Measurements from ENCODE around the gene ELP1. TPM values are rescaled to one million over a fixed set of nuclear protein-coding genes. Genes with fewer than 3 reads are reported as not detected.

ELP1 gene
- total RNA-seq, 1 donor from 2014 or later: 48.9 TPM

DNA sequence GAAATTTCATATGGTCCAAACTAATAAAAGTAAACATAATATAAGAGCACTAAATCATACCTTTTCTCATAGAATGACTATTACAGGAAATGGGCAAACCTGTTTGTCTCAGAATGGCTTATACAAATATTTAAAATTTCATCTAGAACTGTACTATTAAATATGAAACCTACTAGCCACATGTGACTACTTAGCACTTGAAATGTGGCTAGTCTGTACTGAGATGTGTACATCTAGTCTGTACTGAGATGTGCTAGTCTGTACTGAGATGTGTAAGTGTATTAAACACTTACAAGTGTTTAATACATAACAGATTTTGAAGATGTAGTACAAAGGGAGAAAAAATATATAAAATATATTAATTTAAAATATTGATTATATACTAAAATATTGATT is 22.7 kb upstream of the ELP1 start:
- H3K4me3 Mint-ChIP-seq: no peak overlapping the region
- peaks cover 2% of the 10 kb centered on the region for H3K36me3 Mint-ChIP-seq (ENCODE audit: low read depth)
- TF ChIP-seq, protein P1, sequence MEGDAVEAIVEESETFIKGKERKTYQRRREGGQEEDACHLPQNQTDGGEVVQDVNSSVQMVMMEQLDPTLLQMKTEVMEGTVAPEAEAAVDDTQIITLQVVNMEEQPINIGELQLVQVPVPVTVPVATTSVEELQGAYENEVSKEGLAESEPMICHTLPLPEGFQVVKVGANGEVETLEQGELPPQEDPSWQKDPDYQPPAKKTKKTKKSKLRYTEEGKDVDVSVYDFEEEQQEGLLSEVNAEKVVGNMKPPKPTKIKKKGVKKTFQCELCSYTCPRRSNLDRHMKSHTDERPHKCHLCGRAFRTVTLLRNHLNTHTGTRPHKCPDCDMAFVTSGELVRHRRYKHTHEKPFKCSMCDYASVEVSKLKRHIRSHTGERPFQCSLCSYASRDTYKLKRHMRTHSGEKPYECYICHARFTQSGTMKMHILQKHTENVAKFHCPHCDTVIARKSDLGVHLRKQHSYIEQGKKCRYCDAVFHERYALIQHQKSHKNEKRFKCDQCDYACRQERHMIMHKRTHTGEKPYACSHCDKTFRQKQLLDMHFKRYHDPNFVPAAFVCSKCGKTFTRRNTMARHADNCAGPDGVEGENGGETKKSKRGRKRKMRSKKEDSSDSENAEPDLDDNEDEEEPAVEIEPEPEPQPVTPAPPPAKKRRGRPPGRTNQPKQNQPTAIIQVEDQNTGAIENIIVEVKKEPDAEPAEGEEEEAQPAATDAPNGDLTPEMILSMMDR (conservative IDR thresholded peaks at IDR 0.05): no peak
- no peaks in the 10 kb centered on the region for H3K27me3 Mint-ChIP-seq (ENCODE audit: low read depth)
- no peaks in the 10 kb centered on the region for H3K9me3 Mint-ChIP-seq
- H3K4me1 Mint-ChIP-seq: no peaks in the 10 kb centered on the region
- H3K27ac Mint-ChIP-seq (ENCODE audit: unreplicated experiment): no peak overlapping the region
- no peak for DNase-seq (ENCODE audit: low read depth, low spot score)

DNA sequence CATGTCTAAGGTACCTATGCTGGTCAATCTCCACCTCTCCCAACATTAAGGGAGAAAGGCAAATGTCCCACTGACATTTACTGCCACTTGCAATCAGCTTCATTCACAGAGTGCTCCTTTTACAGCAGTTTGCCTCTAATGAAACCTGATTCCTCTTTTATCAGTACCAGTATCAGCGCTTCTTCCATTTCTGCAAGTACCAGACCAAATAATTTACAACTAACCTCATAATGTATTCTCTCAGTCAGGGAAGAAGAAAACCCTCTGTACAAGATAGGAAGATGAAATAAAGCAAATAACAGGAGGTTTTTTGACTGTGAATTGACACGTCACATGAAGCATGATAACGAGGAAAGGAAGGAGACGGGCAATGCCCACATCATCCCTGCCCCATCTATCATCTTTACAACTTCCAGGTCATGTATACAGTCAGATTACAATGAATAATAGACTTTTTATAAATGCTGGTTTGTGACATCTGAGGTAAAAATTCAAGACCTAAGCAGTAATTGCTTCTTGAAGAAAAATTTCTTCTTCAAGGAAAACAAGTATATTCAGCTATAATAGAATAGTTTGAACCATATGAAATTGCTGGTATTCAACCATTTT is 22.2 kb upstream of the ELP1 start:
- H3K27me3 Mint-ChIP-seq (ENCODE audit: low read depth): no peaks in the 10 kb centered on the region
- no peak for DNase-seq (ENCODE audit: low read depth, low spot score)
- peaks cover 3% of the 10 kb centered on the region for H3K36me3 Mint-ChIP-seq (ENCODE audit: low read depth)
- no peak overlapping the region for H3K4me3 Mint-ChIP-seq
- no peak overlapping the region for H3K27ac Mint-ChIP-seq (ENCODE audit: unreplicated experiment)
- H3K4me1 Mint-ChIP-seq: no peaks in the 10 kb centered on the region
- no peaks in the 10 kb centered on the region for H3K9me3 Mint-ChIP-seq
- TF ChIP-seq, protein P1 (conservative IDR thresholded peaks at IDR 0.05): no peak

DNA sequence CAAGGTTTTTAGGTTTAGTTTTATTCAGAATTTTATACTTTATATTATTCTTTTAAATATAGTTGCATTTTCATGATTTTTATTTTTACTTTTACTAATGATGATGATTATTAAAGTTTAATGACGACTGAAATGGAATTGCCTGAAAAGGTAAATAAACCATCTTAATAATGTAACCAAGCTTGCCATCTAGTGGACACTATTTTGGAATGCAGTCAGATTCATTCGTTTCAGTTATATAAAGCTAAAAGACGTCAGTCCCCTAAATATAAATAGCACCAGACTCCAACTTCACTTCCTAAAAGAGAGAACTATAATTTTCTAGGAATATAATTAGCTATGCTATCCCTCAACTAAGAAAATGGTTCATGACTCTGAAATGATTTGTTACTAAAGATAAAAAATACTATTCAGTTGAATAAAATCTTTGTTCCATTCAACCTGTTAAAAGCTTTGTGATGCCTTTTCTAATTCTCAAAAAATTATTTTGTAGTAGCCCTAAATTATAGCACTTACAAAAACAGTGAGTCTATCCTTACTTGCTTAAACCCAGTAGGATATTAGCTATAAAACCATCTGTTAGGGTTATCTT is 20.2 kb upstream of the ELP1 start:
- no peaks in the 10 kb centered on the region for H3K27me3 Mint-ChIP-seq (ENCODE audit: low read depth)
- H3K4me3 Mint-ChIP-seq: no peak overlapping the region
- TF ChIP-seq, protein P1 (conservative IDR thresholded peaks at IDR 0.05): peak; percentile 85
- H3K4me1 Mint-ChIP-seq: no peaks in the 10 kb centered on the region
- no peaks in the 10 kb centered on the region for H3K9me3 Mint-ChIP-seq
- no peak overlapping the region for H3K27ac Mint-ChIP-seq (ENCODE audit: unreplicated experiment)
- DNase-seq (ENCODE audit: low read depth, low spot score): no peak
- peaks cover 3% of the 10 kb centered on the region for H3K36me3 Mint-ChIP-seq (ENCODE audit: low read depth)

DNA sequence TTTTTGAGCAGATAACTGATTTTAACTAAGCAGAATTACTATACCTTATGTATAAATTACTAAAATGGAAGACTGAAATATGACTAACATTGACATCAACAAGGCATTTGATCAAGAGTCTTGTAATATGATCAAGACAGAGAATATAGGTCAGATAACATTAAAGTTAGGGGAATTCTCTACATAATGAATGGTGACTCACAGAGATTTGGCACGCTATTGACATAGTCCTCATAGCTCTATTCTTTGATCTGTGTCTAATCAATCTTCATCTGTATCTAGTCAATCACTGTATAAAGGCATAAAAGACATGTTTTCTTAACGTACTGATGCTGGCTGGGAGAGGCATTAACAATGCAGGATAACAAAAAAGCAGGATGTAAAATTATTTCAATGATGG is 17.7 kb upstream of the ELP1 start:
- Mint-ChIP-seq H3K9me3 (no peaks in the 10 kb centered on the region), H3K36me3 (ENCODE audit: low read depth) (peaks cover 10% of the 10 kb centered on the region), H3K27me3 (ENCODE audit: low read depth) (no peaks in the 10 kb centered on the region), H3K4me3 (no peak overlapping the region), H3K27ac (ENCODE audit: unreplicated experiment) (no peak overlapping the region), H3K4me1 (no peaks in the 10 kb centered on the region)
- no peak for DNase-seq (ENCODE audit: low read depth, low spot score)
- TF ChIP-seq, protein P1 (conservative IDR thresholded peaks at IDR 0.05): no peak

DNA sequence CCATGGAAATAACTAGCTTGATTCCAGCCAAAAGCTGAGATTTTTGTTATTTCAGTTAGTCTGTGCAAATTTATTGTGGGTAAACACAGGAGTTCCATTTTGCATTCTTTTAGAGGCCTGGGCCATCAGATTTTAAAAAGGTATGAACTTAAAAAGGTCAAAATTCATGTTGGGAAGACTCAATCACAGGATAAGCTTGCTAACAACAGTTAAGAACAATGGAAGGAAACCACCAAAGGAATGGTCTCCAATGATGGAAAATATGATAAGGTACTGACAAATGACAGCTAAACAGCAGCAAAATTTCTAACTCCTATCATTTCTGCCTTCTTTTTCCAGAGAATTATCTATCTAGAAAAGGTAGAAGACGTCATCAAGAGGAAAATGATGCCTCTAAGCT is 16.2 kb upstream of the ELP1 start:
- Mint-ChIP-seq H3K4me3 (no peak overlapping the region), H3K9me3 (no peaks in the 10 kb centered on the region), H3K36me3 (ENCODE audit: low read depth) (peaks cover 10% of the 10 kb centered on the region), H3K27ac (ENCODE audit: unreplicated experiment) (no peak overlapping the region), H3K27me3 (ENCODE audit: low read depth) (no peaks in the 10 kb centered on the region), H3K4me1 (no peaks in the 10 kb centered on the region)
- DNase-seq (ENCODE audit: low read depth, low spot score): no peak
- TF ChIP-seq, protein P1 (conservative IDR thresholded peaks at IDR 0.05): no peak
